GM12878 (cell line): ENCODE results near the gene CRAMP1. TPM values are rescaled to one million over a fixed set of nuclear protein-coding genes. Genes with fewer than 3 reads are reported as not detected.

Experiments used
- ATAC-seq: fragments of 200-7000 bp; cut with Tn5 transposase; 3 replicates; pipeline ENCODE4 v1.9.1; 2020; ENCODE audit warnings: mild to moderate bottlenecking, moderate library complexity
- BruUV-seq: library from RNA; stranded (reverse); fragments of 400-500 nt; replicated peaks from 2 replicates; lab custom pipeline; 2021; lab: Mats Ljungman, UMichigan
- CTCF ChIA-PET: fragments of 300-600 bp; sonication (Branson Sonifier 250); formaldehyde crosslinking; extraction: SDS; loops from one replicate; lab custom pipeline; 2021; ENCODE audit warnings: inconsistent platforms; lab: Yijun Ruan, JAX
- POLR2A ChIA-PET: fragments of 350-600 bp; formaldehyde crosslinking; extraction: SDS; loops from one replicate; lab custom pipeline; 2021; ENCODE audit warnings: inconsistent platforms; lab: Charles Lee
- RAD21 ChIA-PET: fragments of 300-600 bp; sonication (Branson Sonifier 250); formaldehyde crosslinking; loops from one replicate; lab custom pipeline; 2023; ENCODE audit warnings: antibody characterized with exemption; ENCODE audit not compliant: unreplicated experiment; lab: Charles Lee
- SMC1A ChIA-PET: fragments of 300-600 bp; sonication (Branson Sonifier 250); formaldehyde crosslinking; loops from one replicate; lab custom pipeline; 2023; ENCODE audit not compliant: unreplicated experiment, uncharacterized antibody; lab: Charles Lee
- DNase-seq: peaks from one replicate; pipeline ENCODE4 v3.0.0-alpha.2; 2011; ENCODE audit warnings: low read depth, low spot score
- FAIRE-seq: peaks from 3 replicates; lab custom pipeline; 2011; peaks lifted over from hg19 to GRCh38; lab: Jason Lieb, UNC
- H2AFZ ChIP-seq: 2 replicates; pipeline ENCODE4 v1.6.0; 2011; ENCODE audit warnings: low read depth, low read length, control low read depth; ENCODE audit not compliant: control insufficient read depth
- H3K27ac ChIP-seq: 2 replicates; pipeline ENCODE4 v1.5.1; 2011; ENCODE audit warnings: control low read depth; ENCODE audit not compliant: control insufficient read depth, insufficient read depth
- H3K27me3 ChIP-seq, 2 experiments: replicated peaks in 1 of 2; 2 replicates each; pipeline versions ENCODE4 v1.6.0 to v1.6.1; 2011; ENCODE audit warnings: low read length in 1 of 2; ENCODE audit not compliant: control insufficient read depth in 2 of 2, insufficient read depth in 2 of 2
- H3K36me3 ChIP-seq, 2 experiments: 2 replicates each; pipeline ENCODE4 v1.5.1; 2011; ENCODE audit warnings: low read length in 1 of 2; ENCODE audit not compliant: control insufficient read depth in 2 of 2, insufficient read depth in 2 of 2
- H3K4me1 ChIP-seq: 2 replicates; pipeline ENCODE4 v1.6.1; 2011; ENCODE audit warnings: mild to moderate bottlenecking, low read length, moderate library complexity, mixed read lengths; ENCODE audit not compliant: control insufficient read depth, insufficient read depth
- H3K4me2 ChIP-seq: 2 replicates; pipeline ENCODE4 v1.6.0; 2011; ENCODE audit warnings: control low read depth; ENCODE audit not compliant: control insufficient read depth, insufficient read depth
- H3K4me3 ChIP-seq: fragments of 200-600 bp; sonication (generic); 2 replicates; pipeline ENCODE4 v1.5.1; 2016
- H3K79me2 ChIP-seq: 2 replicates; pipeline ENCODE4 v1.6.0; 2011; ENCODE audit warnings: low read length; ENCODE audit not compliant: control insufficient read depth, insufficient read depth
- H3K9ac ChIP-seq: 2 replicates; pipeline ENCODE4 v1.8.0; 2011; ENCODE audit warnings: low read length, control low read depth, mixed read lengths; ENCODE audit not compliant: control insufficient read depth, insufficient read depth
- H3K9me3 ChIP-seq: replicated peaks from 3 replicates; pipeline ENCODE4 v1.5.1; 2011; ENCODE audit warnings: mild to moderate bottlenecking, low read length; ENCODE audit not compliant: control insufficient read depth, insufficient read depth
- H4K20me1 ChIP-seq: 2 replicates; pipeline ENCODE4 v1.6.0; 2011; ENCODE audit not compliant: control insufficient read depth, insufficient read depth
- BACH1 ChIP-seq: fragments of 450-650 bp; IDR thresholded peaks from 2 replicates; pipeline ENCODE4 v1.6.1; 2017; ENCODE audit warnings: mild to moderate bottlenecking, borderline replicate concordance
- IKZF1 ChIP-seq: fragments of 450-650 bp; conservative IDR thresholded peaks from 2 replicates; pipeline ENCODE4 v1.6.1; 2017; ENCODE audit warnings: antibody characterized with exemption, mild to moderate bottlenecking
- NFYB ChIP-seq: IDR thresholded peaks from 2 replicates; pipeline ENCODE4 v1.6.1; 2011; ENCODE audit warnings: low read depth, mild to moderate bottlenecking, low read length, improper control_type of control experiment, moderate library complexity; ENCODE audit not compliant: insufficient read depth
- POU2F2 ChIP-seq: IDR thresholded peaks from 3 replicates; pipeline ENCODE4 v1.6.1; 2011; ENCODE audit warnings: low read depth, mild to moderate bottlenecking, low read length, borderline replicate concordance
- RB1 ChIP-seq: fragments of 450-650 bp; formaldehyde crosslinking; IDR thresholded peaks from 2 replicates; pipeline ENCODE4 v1.6.1; 2017; ENCODE audit warnings: mild to moderate bottlenecking, borderline replicate concordance
- SIN3A ChIP-seq: IDR thresholded peaks from 2 replicates; pipeline ENCODE4 v1.6.1; 2012; ENCODE audit warnings: low read depth, low read length, improper control_type of control experiment
- WGBS: methylation state at CpG from one replicate; pipeline ENCODE4 v1.1.6; 2016; ENCODE audit warnings: low lambda C conversion rate; ENCODE audit not compliant: insufficient replicate concordance, insufficient coverage; ENCODE audit errors: missing lambda C conversion rate; 5-methylcytosine and 5-hydroxymethylcytosine counted together
- in situ Hi-C: fragments of 300-500 bp; cut with MboI; formaldehyde crosslinking; loops from 9 replicates; pipeline ENCODE4 v1.14.3; 2018; ENCODE audit warnings: mixed read lengths
- intact Hi-C: fragments of 100-400 bp; cut with micrococcal nuclease; formaldehyde crosslinking; loops from one replicate; pipeline ENCODE4 v1.14.2; 2022; ENCODE audit not compliant: unreplicated experiment
- polyA plus RNA-seq, 11 experiments: library from polyadenylated mRNA; depleted of rRNA in 4 of 11; unstranded in 6 of 11; stranded (reverse) in 5 of 11; fragments of >200 nt; fragmentation: Nextera tagmentation in 4 of 11; fragmentation: Illumina TruSeq in 1 of 11; extraction: Ambion mirVana in 4 of 11; extraction: Trizol in 1 of 11; gene quantifications; 1 replicate in 1 of 11; 2 replicates in 10 of 11; pipeline versions ENCODE4 v1.2.1 to v1.2.3, GENCODE V29; 2011 to 2016; ENCODE audit warnings: inconsistent platforms in 2 of 11, missing spikeins in 2 of 11, low read depth in 1 of 11
- total RNA-seq, 4 experiments: library from RNA; depleted of rRNA in 3 of 4; stranded (reverse); fragments of >200 nt in 3 of 4; fragmentation: Illumina TruSeq in 1 of 4; extraction: Trizol in 1 of 4; gene quantifications; 2 replicates each; pipeline versions ENCODE4 v1.2.1 to v1.2.3, GENCODE V29; 2013 to 2021
- TF ChIP-seq, protein P1 (sequence below): fragments of 450-650 bp; IDR thresholded peaks from 2 replicates; pipeline ENCODE4 v1.6.1; 2017; ENCODE audit warnings: mild to moderate bottlenecking, moderate library complexity
- TF ChIP-seq, protein P2 (sequence below), 3 experiments: IDR thresholded peaks in 2 of 3; conservative IDR thresholded peaks in 1 of 3; 2 replicates each; pipeline ENCODE4 v1.5.1; 2011; ENCODE audit warnings: low read depth in 3 of 3, low read length in 3 of 3, mild to moderate bottlenecking in 3 of 3, control low read depth in 2 of 3, moderate library complexity in 2 of 3, inconsistent platforms in 1 of 3, mixed read lengths in 1 of 3; ENCODE audit not compliant: control insufficient read depth in 2 of 3, insufficient read depth in 1 of 3; ENCODE audit errors: extremely low read depth in 1 of 3
- TF ChIP-seq, protein P3 (sequence below): fragments of 450-650 bp; IDR thresholded peaks from 2 replicates; pipeline ENCODE4 v1.6.1; 2017; ENCODE audit warnings: mild to moderate bottlenecking, moderate library complexity

Gene CRAMP1
- total and polyA plus RNA-seq, 10 of the 15 experiments (the other 5 are each of a cell fraction or from before 2014, with no cell fraction given), result 0.37 to 9.8 (median 3.9) TPM

DNA sequence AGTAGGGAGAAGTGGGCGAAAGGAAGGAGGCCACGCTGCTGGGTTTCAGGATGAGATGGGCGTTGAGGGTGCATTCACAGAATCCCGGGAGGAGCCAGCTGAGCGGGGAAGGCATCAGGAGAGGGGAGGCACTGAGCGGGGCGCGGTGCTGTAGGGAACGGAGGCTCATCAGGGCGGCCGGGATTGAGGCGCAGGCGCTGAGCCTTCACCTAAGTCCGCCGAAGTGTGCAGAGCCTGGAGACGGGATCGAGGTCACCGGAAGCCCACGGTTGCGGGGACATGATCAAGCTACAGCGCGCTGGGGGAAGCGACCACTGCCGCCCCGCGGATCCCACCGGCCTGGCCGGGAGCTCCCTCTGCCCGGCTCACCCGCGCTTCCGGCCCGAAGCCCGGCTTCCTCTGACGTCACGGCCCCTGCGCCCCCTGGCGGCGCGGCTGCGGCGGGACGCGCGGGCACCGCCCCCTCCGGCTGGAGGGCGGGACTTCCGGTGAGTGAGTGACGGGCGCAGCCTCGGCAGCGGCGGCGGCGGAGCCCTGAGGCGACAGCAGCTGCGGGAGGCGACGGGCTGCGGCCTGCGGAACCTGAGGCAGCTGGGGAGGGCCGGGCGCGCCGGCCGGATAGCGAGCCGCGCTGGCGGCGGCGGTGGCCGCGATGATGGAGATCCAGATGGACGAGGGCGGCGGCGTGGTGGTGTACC is 93.7 kb downstream of the CRAMP1 start, which contains the start of gene MAPK8IP3:
TSS of gene MAPK8IP3 (plus strand) at position 508 of the 698 bp plus-strand sequence. CDS start at position 653, 145 bp downstream.
- Histone ChIP-seq H4K20me1 (peaks cover 4% of the 10 kb centered on the region; the same call in 1 of the 2 replicates), H3K4me2 (peak within 1 kb of the TSS; percentile 79), H3K9me3 (no peaks in the 10 kb centered on the region), H3K4me1 (peaks cover 14% of the 10 kb centered on the region), H2AFZ (peak within 1 kb of the TSS; percentile 95), H3K9ac (peak within 1 kb of the TSS; percentile 92), H3K27me3 (no peaks in the 10 kb centered on the region), H3K4me3 (peak within 1 kb of the TSS; percentile 97), H3K27ac (peak within 1 kb of the TSS; percentile 84), H3K79me2 (peaks cover 35% of the 10 kb centered on the region), H3K36me3 (peaks cover 5 to 11% of the 10 kb centered on the region in 2 experiments)
- ChIA-PET SMC1A (interaction anchor here (1.0 to 1.8 kb wide), 3 partner anchors 12 to 90 kb away, joined by 3 to 4 read pairs (median 4); no protein-coding TSS in a partner anchor), CTCF (interaction anchor here (0.6 to 2.0 kb wide), 15 partner anchors 9 to 435 kb away, joined by 3 to 14 read pairs (median 4); partner anchors contain the start of genes EME2, IFT140, JPT2 and NUBP2), POLR2A (interaction anchor here (0.6 to 2.6 kb wide), 17 partner anchors 9 to 917 kb away, joined by 3 to 15 read pairs (median 4); partner anchors contain the start of genes CHTF18, IFT140, JPT2 and NUBP2), RAD21 (interaction anchor here (1.0 to 2.3 kb wide), 6 partner anchors 14 to 277 kb away, joined by 3 to 15 read pairs (median 4); partner anchors contain the start of genes JPT2, NUBP2 and SPSB3)
- FAIRE-seq (peak; percentile 86), DNase-seq (peak; percentile 43), ATAC-seq (peak; percentile 93)
- in situ Hi-C loops (no loop called here), intact Hi-C loops (loop anchor here (1.0 to 5.0 kb wide), 3 partner anchors 15 to 66 kb away; partner anchors contain the start of genes EME2, JPT2, MRPS34 and NME3)
- BruUV-seq, result no TSS peak
- under 1% methylated on average over 66 of the region's 79 CpGs for WGBS
- TF ChIP-seq BACH1 (peak; percentile 93), NFYB (no peak), POU2F2 (peak; percentile 77), SIN3A (peak; percentile 56; the same call in 1 of the 2 replicates), IKZF1 (peak; percentile 94), RB1 (peak; percentile 90; the same call in 1 of the 2 replicates)
- TF ChIP-seq, protein P1, sequence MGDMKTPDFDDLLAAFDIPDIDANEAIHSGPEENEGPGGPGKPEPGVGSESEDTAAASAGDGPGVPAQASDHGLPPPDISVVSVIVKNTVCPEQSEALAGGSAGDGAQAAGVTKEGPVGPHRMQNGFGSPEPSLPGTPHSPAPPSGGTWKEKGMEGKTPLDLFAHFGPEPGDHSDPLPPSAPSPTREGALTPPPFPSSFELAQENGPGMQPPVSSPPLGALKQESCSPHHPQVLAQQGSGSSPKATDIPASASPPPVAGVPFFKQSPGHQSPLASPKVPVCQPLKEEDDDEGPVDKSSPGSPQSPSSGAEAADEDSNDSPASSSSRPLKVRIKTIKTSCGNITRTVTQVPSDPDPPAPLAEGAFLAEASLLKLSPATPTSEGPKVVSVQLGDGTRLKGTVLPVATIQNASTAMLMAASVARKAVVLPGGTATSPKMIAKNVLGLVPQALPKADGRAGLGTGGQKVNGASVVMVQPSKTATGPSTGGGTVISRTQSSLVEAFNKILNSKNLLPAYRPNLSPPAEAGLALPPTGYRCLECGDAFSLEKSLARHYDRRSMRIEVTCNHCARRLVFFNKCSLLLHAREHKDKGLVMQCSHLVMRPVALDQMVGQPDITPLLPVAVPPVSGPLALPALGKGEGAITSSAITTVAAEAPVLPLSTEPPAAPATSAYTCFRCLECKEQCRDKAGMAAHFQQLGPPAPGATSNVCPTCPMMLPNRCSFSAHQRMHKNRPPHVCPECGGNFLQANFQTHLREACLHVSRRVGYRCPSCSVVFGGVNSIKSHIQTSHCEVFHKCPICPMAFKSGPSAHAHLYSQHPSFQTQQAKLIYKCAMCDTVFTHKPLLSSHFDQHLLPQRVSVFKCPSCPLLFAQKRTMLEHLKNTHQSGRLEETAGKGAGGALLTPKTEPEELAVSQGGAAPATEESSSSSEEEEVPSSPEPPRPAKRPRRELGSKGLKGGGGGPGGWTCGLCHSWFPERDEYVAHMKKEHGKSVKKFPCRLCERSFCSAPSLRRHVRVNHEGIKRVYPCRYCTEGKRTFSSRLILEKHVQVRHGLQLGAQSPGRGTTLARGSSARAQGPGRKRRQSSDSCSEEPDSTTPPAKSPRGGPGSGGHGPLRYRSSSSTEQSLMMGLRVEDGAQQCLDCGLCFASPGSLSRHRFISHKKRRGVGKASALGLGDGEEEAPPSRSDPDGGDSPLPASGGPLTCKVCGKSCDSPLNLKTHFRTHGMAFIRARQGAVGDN, result peak; percentile 92
- TF ChIP-seq, protein P2, sequence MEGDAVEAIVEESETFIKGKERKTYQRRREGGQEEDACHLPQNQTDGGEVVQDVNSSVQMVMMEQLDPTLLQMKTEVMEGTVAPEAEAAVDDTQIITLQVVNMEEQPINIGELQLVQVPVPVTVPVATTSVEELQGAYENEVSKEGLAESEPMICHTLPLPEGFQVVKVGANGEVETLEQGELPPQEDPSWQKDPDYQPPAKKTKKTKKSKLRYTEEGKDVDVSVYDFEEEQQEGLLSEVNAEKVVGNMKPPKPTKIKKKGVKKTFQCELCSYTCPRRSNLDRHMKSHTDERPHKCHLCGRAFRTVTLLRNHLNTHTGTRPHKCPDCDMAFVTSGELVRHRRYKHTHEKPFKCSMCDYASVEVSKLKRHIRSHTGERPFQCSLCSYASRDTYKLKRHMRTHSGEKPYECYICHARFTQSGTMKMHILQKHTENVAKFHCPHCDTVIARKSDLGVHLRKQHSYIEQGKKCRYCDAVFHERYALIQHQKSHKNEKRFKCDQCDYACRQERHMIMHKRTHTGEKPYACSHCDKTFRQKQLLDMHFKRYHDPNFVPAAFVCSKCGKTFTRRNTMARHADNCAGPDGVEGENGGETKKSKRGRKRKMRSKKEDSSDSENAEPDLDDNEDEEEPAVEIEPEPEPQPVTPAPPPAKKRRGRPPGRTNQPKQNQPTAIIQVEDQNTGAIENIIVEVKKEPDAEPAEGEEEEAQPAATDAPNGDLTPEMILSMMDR (IDR thresholded peaks at IDR 0.05 in 2 of 3, conservative IDR thresholded peaks at IDR 0.05 in 1 of 3; ENCODE audit: control insufficient read depth in 2 of 3, extremely low read depth in 1 of 3, insufficient read depth in 1 of 3, low read depth in 3 of 3, low read length in 3 of 3), result peak; percentile 66 to 99 (median 90); a peak in 4 of 6 replicates
- TF ChIP-seq, protein P3, sequence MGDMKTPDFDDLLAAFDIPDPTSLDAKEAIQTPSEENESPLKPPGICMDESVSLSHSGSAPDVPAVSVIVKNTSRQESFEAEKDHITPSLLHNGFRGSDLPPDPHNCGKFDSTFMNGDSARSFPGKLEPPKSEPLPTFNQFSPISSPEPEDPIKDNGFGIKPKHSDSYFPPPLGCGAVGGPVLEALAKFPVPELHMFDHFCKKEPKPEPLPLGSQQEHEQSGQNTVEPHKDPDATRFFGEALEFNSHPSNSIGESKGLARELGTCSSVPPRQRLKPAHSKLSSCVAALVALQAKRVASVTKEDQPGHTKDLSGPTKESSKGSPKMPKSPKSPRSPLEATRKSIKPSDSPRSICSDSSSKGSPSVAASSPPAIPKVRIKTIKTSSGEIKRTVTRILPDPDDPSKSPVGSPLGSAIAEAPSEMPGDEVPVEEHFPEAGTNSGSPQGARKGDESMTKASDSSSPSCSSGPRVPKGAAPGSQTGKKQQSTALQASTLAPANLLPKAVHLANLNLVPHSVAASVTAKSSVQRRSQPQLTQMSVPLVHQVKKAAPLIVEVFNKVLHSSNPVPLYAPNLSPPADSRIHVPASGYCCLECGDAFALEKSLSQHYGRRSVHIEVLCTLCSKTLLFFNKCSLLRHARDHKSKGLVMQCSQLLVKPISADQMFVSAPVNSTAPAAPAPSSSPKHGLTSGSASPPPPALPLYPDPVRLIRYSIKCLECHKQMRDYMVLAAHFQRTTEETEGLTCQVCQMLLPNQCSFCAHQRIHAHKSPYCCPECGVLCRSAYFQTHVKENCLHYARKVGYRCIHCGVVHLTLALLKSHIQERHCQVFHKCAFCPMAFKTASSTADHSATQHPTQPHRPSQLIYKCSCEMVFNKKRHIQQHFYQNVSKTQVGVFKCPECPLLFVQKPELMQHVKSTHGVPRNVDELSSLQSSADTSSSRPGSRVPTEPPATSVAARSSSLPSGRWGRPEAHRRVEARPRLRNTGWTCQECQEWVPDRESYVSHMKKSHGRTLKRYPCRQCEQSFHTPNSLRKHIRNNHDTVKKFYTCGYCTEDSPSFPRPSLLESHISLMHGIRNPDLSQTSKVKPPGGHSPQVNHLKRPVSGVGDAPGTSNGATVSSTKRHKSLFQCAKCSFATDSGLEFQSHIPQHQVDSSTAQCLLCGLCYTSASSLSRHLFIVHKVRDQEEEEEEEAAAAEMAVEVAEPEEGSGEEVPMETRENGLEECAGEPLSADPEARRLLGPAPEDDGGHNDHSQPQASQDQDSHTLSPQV, result peak; percentile 96
